ENCODE measurements around the gene C5orf46. TPM values are rescaled to one million over a fixed set of nuclear protein-coding genes. Genes with fewer than 3 reads are reported as not detected.
"Not testable (repeated sequence)": the region's sequence is repeated elsewhere in the genome, so short reads cannot be mapped to it uniquely, and the experiment has no call there.

The C5orf46 gene
- total and polyA plus RNA-seq, 2 donors (not counting 3 experiments of a cell fraction or from before 2014, with no cell fraction given), result 0.66 TPM; not detected in 1

GRCh38 chr5:147871980-147872549 lies 34.3 kb downstream of the C5orf46 start:
- H3K27ac ChIP-seq (ENCODE audit: insufficient read depth, low read depth, low read length); DNase-seq (ENCODE audit: low read depth, low spot score); H3K9me1 ChIP-seq (replicated peaks; ENCODE audit: control insufficient read depth, extremely low read depth, insufficient read depth, low read length); CTCF ChIA-PET; H3K4me1 ChIP-seq (ENCODE audit: control insufficient read depth, extremely low read depth, insufficient read depth, low read length); BruUV-seq (replicated peaks); dilution Hi-C loops (cut with MboI; ENCODE audit: extremely low pct_ligation_motif_present, low sequenced_read_pairs); H3K4me3 ChIP-seq (replicated peaks in 1 of 3; ENCODE audit: insufficient read depth in 1 of 3, low read depth in 1 of 3, low read length in 3 of 3); H2AFZ ChIP-seq (ENCODE audit: low read depth, low read length); POLR2A ChIA-PET; H3K4me2 ChIP-seq (ENCODE audit: insufficient read depth, low read length); H3K27me3 ChIP-seq (ENCODE audit: control insufficient read depth in 2 of 2, insufficient read depth in 2 of 2, low read length in 2 of 2); H3K9me3 ChIP-seq (replicated peaks; ENCODE audit: control insufficient read depth, insufficient read depth, low read length); H4K20me1 ChIP-seq (replicated peaks; ENCODE audit: control insufficient read depth, extremely low read depth, insufficient read depth, low read length); FAIRE-seq; H3K79me2 ChIP-seq (ENCODE audit: control insufficient read depth, insufficient read depth, low read length); H3K9ac ChIP-seq (replicated peaks; ENCODE audit: extremely low read depth, insufficient read depth, low read length); intact Hi-C loops (cut with micrococcal nuclease); H3K36me3 ChIP-seq (ENCODE audit: control insufficient read depth in 2 of 2, extremely low read depth in 1 of 2, insufficient read depth in 2 of 2, low read length in 2 of 2): not testable (repeated sequence)

DNA sequence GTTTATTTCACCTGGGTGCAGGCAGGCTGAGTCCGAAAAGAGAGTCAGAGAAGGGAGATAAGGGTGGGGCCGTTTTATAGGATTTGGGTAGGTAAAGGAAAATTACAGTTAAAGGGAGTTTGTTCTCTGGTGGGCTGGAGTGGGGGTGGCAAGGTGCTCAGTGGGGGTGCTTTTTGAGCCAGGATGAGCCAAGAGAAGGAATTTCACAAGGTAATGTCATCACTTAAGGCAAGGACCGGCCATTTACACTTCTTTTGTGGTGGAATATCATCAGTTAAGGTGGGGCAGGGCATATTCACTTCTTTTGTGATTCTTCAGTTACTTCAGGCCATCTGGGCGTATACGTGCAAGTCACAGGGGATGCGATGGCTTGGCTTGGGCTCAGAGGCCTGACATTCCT lies 36.4 kb downstream of the C5orf46 start:
- H2AFZ ChIP-seq (ENCODE audit: low read depth, low read length); H3K27me3 ChIP-seq (ENCODE audit: control insufficient read depth in 2 of 2, insufficient read depth in 2 of 2, low read length in 2 of 2); H3K36me3 ChIP-seq (ENCODE audit: control insufficient read depth in 2 of 2, extremely low read depth in 1 of 2, insufficient read depth in 2 of 2, low read length in 2 of 2); DNase-seq (ENCODE audit: low read depth, low spot score); H3K4me1 ChIP-seq (ENCODE audit: control insufficient read depth, extremely low read depth, insufficient read depth, low read length); POLR2A ChIA-PET; BruUV-seq (replicated peaks); H3K4me2 ChIP-seq (ENCODE audit: insufficient read depth, low read length); FAIRE-seq; H4K20me1 ChIP-seq (replicated peaks; ENCODE audit: control insufficient read depth, extremely low read depth, insufficient read depth, low read length); H3K9me3 ChIP-seq (replicated peaks; ENCODE audit: control insufficient read depth, insufficient read depth, low read length); H3K9ac ChIP-seq (replicated peaks; ENCODE audit: extremely low read depth, insufficient read depth, low read length); dilution Hi-C loops (cut with MboI; ENCODE audit: extremely low pct_ligation_motif_present, low sequenced_read_pairs); H3K9me1 ChIP-seq (replicated peaks; ENCODE audit: control insufficient read depth, extremely low read depth, insufficient read depth, low read length); intact Hi-C loops (cut with micrococcal nuclease); H3K27ac ChIP-seq (ENCODE audit: insufficient read depth, low read depth, low read length); H3K4me3 ChIP-seq (replicated peaks in 1 of 3; ENCODE audit: insufficient read depth in 1 of 3, low read depth in 1 of 3, low read length in 3 of 3); H3K79me2 ChIP-seq (ENCODE audit: control insufficient read depth, insufficient read depth, low read length): not testable (repeated sequence)
- CTCF ChIA-PET, result interaction anchor here (1.1 to 1.4 kb wide), 2 partner anchors 12 to 63 kb away, joined by 4 to 6 read pairs; no protein-coding TSS in a partner anchor

All from endothelial cell of umbilical vein (primary cell).